ENCODE data around the gene CUBN. TPM values are rescaled to one million over a fixed set of nuclear protein-coding genes. Genes with fewer than 3 reads are reported as not detected.

CUBN gene
- total RNA-seq, 1 experiment from 2014 or later = 0.07 TPM

GRCh38 chr10:17101257-17101909, 28.2 kb downstream of the CUBN start:
- no peaks in the 10 kb centered on the region for H3K9me3 ChIP-seq (ENCODE audit: insufficient read depth, low read depth)
- H3K4me1 ChIP-seq (replicated peaks; ENCODE audit: insufficient read depth) = no peaks in the 10 kb centered on the region
- H3K9me2 ChIP-seq (ENCODE audit: insufficient read depth) = no peaks in the 10 kb centered on the region
- H3F3A ChIP-seq (ENCODE audit: insufficient read depth, low read depth) = no peaks in the 10 kb centered on the region
- H3K4me2 ChIP-seq = no peak overlapping the region
- H3K79me2 ChIP-seq (ENCODE audit: low read depth) = no peaks in the 10 kb centered on the region
- no peaks in the 10 kb centered on the region for H4K20me1 ChIP-seq (ENCODE audit: insufficient read depth)
- H3K4me3 ChIP-seq = no peak overlapping the region
- no peaks in the 10 kb centered on the region for H3K36me3 ChIP-seq (ENCODE audit: low read depth)
- CTCF ChIA-PET = no interaction called here
- POLR2A ChIA-PET (ENCODE audit: unreplicated experiment) = interaction anchor here (0.6 kb wide), 1 partner anchor 15 kb away, joined by 6 read pairs; no protein-coding TSS in a partner anchor
- peak in 1 of 2 experiments; percentile 24 for DNase-seq
- no peak for TF ChIP-seq EZH2 (IDR thresholded peaks at IDR 0.05; ENCODE audit: low read depth)
- TF ChIP-seq, protein P1, sequence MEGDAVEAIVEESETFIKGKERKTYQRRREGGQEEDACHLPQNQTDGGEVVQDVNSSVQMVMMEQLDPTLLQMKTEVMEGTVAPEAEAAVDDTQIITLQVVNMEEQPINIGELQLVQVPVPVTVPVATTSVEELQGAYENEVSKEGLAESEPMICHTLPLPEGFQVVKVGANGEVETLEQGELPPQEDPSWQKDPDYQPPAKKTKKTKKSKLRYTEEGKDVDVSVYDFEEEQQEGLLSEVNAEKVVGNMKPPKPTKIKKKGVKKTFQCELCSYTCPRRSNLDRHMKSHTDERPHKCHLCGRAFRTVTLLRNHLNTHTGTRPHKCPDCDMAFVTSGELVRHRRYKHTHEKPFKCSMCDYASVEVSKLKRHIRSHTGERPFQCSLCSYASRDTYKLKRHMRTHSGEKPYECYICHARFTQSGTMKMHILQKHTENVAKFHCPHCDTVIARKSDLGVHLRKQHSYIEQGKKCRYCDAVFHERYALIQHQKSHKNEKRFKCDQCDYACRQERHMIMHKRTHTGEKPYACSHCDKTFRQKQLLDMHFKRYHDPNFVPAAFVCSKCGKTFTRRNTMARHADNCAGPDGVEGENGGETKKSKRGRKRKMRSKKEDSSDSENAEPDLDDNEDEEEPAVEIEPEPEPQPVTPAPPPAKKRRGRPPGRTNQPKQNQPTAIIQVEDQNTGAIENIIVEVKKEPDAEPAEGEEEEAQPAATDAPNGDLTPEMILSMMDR (conservative IDR thresholded peaks at IDR 0.05) = no peak
- no peak overlapping the region for H2AFZ ChIP-seq
- no peaks in the 10 kb centered on the region for H3K27me3 ChIP-seq (ENCODE audit: insufficient read depth, low read depth)
- intact Hi-C loops (cut with micrococcal nuclease; ENCODE audit: unreplicated experiment) = loop anchor here (2.0 kb wide), 1 partner anchor 79 kb away; no protein-coding TSS in a partner anchor
- no peak overlapping the region for H3K27ac ChIP-seq
- BruUV-seq (replicated peaks) = no TSS peak

GRCh38 chr10:17100586-17100985, 29.0 kb downstream of the CUBN start:
- Histone ChIP-seq H4K20me1 (ENCODE audit: insufficient read depth) (no peaks in the 10 kb centered on the region), H3K4me2 (no peak overlapping the region), H3K9me2 (ENCODE audit: insufficient read depth) (no peaks in the 10 kb centered on the region), H3F3A (ENCODE audit: insufficient read depth, low read depth) (no peaks in the 10 kb centered on the region), H3K79me2 (ENCODE audit: low read depth) (no peaks in the 10 kb centered on the region), H3K4me3 (no peak overlapping the region), H3K27ac (no peak overlapping the region), H3K4me1 (replicated peaks; ENCODE audit: insufficient read depth) (no peaks in the 10 kb centered on the region), H2AFZ (no peak overlapping the region), H3K36me3 (ENCODE audit: low read depth) (no peaks in the 10 kb centered on the region), H3K9me3 (ENCODE audit: insufficient read depth, low read depth) (no peaks in the 10 kb centered on the region), H3K27me3 (ENCODE audit: insufficient read depth, low read depth) (no peaks in the 10 kb centered on the region)
- intact Hi-C loops (cut with micrococcal nuclease; ENCODE audit: unreplicated experiment) = loop anchor here (2.0 kb wide), 1 partner anchor 78 kb away; no protein-coding TSS in a partner anchor
- TF ChIP-seq, protein P1 (conservative IDR thresholded peaks at IDR 0.05) = no peak
- TF ChIP-seq EZH2 (IDR thresholded peaks at IDR 0.05; ENCODE audit: low read depth) = no peak
- no TSS peak for BruUV-seq (replicated peaks)
- ChIA-PET POLR2A (ENCODE audit: unreplicated experiment) (no interaction called here), CTCF (no interaction called here)
- no peak for DNase-seq

- BruUV-seq (replicated peaks) = no TSS peak
- no peaks in the 10 kb centered on the region for H3K9me2 ChIP-seq (ENCODE audit: insufficient read depth)
- no peak overlapping the region for H3K27ac ChIP-seq
- CTCF ChIA-PET = no interaction called here
- no peak overlapping the region for H3K4me3 ChIP-seq
- no peak overlapping the region for H3K4me2 ChIP-seq
- no peak overlapping the region for H2AFZ ChIP-seq
- no peaks in the 10 kb centered on the region for H4K20me1 ChIP-seq (ENCODE audit: insufficient read depth)
- DNase-seq = no peak
- H3K27me3 ChIP-seq (ENCODE audit: insufficient read depth, low read depth) = no peaks in the 10 kb centered on the region
- H3K36me3 ChIP-seq (ENCODE audit: low read depth) = no peaks in the 10 kb centered on the region
- POLR2A ChIA-PET (ENCODE audit: unreplicated experiment) = no interaction called here
- no peaks in the 10 kb centered on the region for H3K79me2 ChIP-seq (ENCODE audit: low read depth)
- TF ChIP-seq, protein P1 (conservative IDR thresholded peaks at IDR 0.05) = no peak
- no peak for TF ChIP-seq EZH2 (IDR thresholded peaks at IDR 0.05; ENCODE audit: low read depth)
- H3K9me3 ChIP-seq (ENCODE audit: insufficient read depth, low read depth) = no peaks in the 10 kb centered on the region
- no peaks in the 10 kb centered on the region for H3F3A ChIP-seq (ENCODE audit: insufficient read depth, low read depth)
- intact Hi-C loops (cut with micrococcal nuclease; ENCODE audit: unreplicated experiment) = no loop called here
- no peaks in the 10 kb centered on the region for H3K4me1 ChIP-seq (replicated peaks; ENCODE audit: insufficient read depth)
Observed at GRCh38 chr10:17098012-17098411, 31.6 kb downstream of the CUBN start.
